HG02798 (cell line): ENCODE measurements around the gene SIKE1.
"Not testable (repeated sequence)": the region's sequence is repeated elsewhere in the genome, so short reads cannot be mapped to it uniquely, and the experiment has no call there.

ENCODE experiments used
- ATAC-seq: cut with Tn5 transposase; IDR thresholded peaks from one replicate; pipeline ENCODE4 v1.9.1; 2021; ENCODE audit warnings: mild to moderate bottlenecking; ENCODE audit not compliant: unreplicated experiment, poor library complexity

Gene SIKE1

GRCh38 chr1:114780344-114781226, at the start of gene SIKE1:
SIKE1 (minus strand) TSS chr1:114780685; CDS start chr1:114780607, 78 bp downstream.
- peak; percentile 99 for ATAC-seq

DNA sequence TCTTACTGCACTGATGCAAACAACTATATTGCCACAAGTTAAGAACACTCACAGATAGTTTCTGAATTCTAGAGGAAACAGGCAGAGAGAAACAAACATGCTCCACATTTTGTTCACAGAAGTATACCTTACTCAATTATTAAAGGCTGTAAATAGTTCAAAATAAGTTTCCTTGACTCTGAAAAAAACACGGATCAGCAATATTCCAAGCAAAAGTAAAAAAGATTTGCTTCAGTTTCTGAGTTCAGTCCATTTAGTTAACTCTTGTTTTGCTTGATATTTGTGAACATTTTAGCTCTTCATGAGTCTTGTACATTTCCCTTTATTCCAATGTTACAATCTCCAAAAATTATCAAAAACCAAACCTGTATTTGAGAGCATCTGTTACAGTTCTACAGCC, 49.6 kb upstream of the SIKE1 start:
- not testable (repeated sequence) for ATAC-seq

DNA sequence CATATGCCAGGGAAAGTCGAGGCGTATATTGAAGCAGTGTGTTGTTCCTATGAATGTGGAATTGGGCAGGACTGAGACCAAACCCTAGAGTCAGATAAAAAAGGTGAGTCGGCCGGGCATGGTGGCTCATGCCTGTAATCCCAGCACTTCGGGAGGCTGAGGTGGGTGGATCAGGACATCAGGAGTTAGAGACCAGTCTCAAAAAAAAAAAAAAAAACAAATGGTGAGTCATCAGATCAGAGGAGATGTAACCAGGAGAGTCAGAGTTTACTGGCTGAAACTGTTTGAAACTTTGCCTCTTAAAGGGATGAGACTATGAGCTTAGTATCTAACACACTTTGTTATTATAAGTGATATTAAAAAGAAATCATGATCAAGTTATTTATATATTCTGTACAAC, 47.8 kb upstream of the SIKE1 start:
- ATAC-seq: no peak

GRCh38 chr1:114821978-114822377, 41.5 kb upstream of the SIKE1 start:
- ATAC-seq: no peak

- ATAC-seq: no peak
Measured at GRCh38 chr1:114820392-114820791, 39.9 kb upstream of the SIKE1 start.

DNA sequence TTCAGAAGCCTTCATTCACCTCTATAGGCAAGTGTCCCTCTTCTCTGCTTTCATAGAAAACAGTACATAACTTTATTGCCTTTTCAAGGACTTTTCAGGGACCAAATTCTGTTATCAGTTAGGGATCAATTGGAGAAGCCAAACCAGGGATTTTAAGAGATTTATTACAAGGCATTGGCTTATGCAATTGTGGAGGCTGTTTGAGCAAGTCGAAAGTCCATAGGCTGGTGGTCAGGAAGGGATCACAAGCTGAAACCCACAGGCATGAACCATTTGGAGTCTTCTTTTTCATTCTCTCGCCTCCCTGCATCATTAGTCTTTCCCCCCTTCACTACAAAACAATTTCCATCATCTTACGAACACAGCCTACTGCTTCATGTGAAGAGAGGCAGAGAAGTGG, 39.4 kb upstream of the SIKE1 start:
- ATAC-seq: no peak

- ATAC-seq: not testable (repeated sequence)
Measured at GRCh38 chr1:114804449-114804848, 24.0 kb upstream of the SIKE1 start.

DNA sequence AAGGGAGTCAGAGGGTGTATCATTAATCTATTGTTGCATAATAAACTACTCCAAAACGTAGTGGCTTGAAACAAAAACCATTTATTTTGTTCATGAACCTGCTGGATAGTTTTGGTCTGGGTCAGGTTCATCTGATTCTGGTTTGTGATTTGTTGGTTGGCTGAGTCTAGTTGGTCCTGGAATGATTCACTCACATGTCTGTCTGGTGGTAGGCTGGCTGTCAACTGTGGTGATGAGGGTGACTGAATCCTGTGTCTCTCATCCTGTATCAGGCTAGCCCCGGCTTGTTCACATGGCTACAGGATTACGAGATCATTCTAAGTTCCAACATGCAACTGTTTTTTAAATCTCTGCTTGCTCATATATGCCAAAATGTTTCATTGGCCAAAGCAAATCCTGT, 22.5 kb upstream of the SIKE1 start:
- ATAC-seq: no peak

DNA sequence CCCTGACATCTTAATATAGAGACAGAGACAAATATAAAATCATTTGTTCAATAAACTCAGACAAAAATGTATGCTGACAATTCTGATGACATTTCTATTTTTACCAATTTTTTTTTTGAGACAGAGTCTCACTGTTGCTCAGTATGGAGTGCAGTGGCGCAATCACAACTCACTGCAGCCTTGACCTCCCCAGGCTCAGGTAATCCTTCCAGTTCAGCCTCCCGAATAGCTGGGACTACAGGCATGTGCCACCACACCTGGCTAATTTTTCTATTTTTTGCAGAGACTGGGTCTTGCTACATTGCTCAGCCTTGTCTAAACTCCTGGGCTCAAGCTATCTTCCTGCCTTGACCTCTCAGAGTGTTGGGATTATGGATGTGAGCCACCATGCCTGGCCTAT, 13.6 kb upstream of the SIKE1 start:
- ATAC-seq: no peak

- not testable (repeated sequence) for ATAC-seq
Measured at GRCh38 chr1:114790581-114790980, 10.1 kb upstream of the SIKE1 start.

GRCh38 chr1:114786440-114786839, 6.0 kb upstream of the SIKE1 start:
- ATAC-seq: not testable (repeated sequence)

DNA sequence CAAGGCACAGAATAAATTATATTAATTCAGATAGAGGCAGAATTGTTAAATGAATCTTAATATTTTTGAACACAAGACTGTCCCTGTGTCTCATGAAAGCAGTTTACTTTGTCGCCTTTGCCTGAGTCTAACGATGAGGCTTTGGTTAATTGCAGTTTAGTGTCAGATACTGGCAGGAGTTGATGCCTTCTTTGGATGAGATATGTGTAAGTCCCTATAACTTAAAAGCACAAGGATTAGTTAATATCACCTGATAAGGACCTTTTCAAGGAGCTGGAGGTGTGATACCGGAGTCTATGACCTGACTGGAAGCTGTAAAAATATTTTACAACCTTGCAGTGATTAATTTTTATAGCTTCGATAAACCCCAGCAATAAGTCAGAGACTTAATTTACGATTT, 2.0 kb upstream of the SIKE1 start:
- ATAC-seq: no peak

DNA sequence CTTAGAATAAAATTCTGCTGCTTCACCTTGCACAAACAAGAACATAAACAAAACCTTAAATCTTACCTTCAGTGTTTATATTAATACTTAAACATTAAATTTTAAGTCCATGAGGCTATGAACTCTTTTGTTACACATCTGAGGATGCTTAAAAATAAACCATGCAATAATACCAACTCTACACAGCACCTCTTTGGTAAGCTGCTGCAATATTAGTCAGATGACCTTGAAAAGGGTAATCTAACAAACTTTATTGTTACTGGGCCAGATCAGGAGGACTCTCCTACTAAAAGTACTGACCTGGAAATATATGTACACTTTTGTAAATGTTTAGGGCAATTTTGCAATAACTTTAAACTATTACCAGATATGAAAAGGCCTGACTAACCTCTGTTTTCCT, 763 bp downstream of the SIKE1 start:
- ATAC-seq: no peak

- not testable (repeated sequence) for ATAC-seq
Measured at GRCh38 chr1:114776726-114777125, 3.8 kb downstream of the SIKE1 start.

DNA sequence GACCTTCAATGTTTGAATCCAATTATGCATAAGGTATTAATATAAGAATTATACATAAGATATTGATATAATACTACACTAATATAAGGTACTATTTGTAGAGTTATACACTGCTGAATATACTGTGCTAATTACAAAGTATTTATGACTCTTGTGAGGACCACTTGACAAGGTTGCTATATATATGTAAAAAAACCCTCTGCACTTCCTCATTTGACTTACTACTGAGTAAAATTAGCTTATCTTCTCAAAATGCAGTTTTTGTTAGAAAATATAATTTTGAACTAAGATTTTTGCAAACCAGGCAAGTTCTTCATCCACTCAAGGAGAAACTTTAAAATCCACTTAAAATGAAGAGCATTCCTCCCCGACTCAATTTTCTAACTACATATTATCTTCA, 8.5 kb downstream of the SIKE1 start:
- no peak for ATAC-seq

- ATAC-seq: no peak
Measured at GRCh38 chr1:114770989-114771388, 9.5 kb downstream of the SIKE1 start.

- ATAC-seq: no peak
Measured at GRCh38 chr1:114764689-114765088, 15.8 kb downstream of the SIKE1 start.

GRCh38 chr1:114758256-114758832, 22.1 kb downstream of the SIKE1 start:
- ATAC-seq: no peak

GRCh38 chr1:114757455-114758255, 22.8 kb downstream of the SIKE1 start, which contains the start of gene CSDE1:
CSDE1 (minus strand) TSS chr1:114757984; CDS start chr1:114739890, 18,094 bp downstream.
- ATAC-seq: peak; percentile 82

DNA sequence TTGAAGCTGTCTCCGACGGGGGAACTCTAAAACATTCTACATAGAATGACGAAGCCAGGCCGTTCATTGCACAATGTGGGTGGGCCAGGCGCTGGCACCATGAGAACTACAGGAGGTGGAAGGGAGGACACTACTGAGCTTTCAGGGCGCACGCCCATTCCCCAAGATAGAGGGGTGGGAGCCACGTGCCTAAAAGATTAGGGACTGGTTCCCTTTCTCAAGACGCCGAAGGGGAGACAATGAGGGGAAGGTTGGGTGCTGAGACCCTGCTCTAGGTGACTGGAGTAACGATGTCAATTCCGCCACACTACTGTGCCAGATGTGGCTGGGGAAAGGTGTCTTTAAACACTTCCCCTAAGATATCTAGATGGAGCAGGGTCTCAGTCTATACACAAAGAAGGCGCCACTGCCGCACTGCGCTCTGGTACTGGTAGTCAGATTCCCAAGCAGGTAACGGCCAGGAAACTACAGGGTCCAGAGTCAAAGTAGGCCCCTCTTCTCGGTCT, 23.5 kb downstream of the SIKE1 start:
- no peak for ATAC-seq
